ENCODE data around the gene ANKRD13B.

The ANKRD13B gene

GRCh38 chr17:29620271-29620670, 27.3 kb downstream of the ANKRD13B start:
- no peak overlapping the region for H3K4me3 ChIP-seq (ENCODE audit: low read depth, low read length)
- H3K9me3 ChIP-seq (ENCODE audit: control insufficient read depth, insufficient read depth, low read depth, low read length) = no peaks in the 10 kb centered on the region
- no peak overlapping the region for H3K27ac ChIP-seq (ENCODE audit: extremely low read depth, low read depth, low read length)
- peaks cover 12% of the 10 kb centered on the region for H3K4me1 ChIP-seq (ENCODE audit: control insufficient read depth, insufficient read depth, low read length)
- H3K36me3 ChIP-seq (ENCODE audit: control insufficient read depth in 2 of 2, insufficient read depth in 1 of 2, low read length in 2 of 2) = peaks cover 0 to 2% of the 10 kb centered on the region in 2 experiments; a peak in 1 of 3 replicates
- CTCF ChIA-PET = interaction anchor here (0.8 to 2.7 kb wide), 5 partner anchors 40 to 473 kb away, joined by 3 to 9 read pairs (median 6); no protein-coding TSS in a partner anchor
- POLR2A ChIA-PET = interaction anchor here (1.2 to 2.0 kb wide), 2 partner anchors 29 to 141 kb away, joined by 3 to 7 read pairs; no protein-coding TSS in a partner anchor
- TF ChIP-seq SCRT2 (tag by site-specific recombination; IDR thresholded peaks at IDR 0.05) (peak; percentile 97), ZNF175 (tag by site-specific recombination; IDR thresholded peaks at IDR 0.05) (no peak), GLIS2 (tag by site-specific recombination; IDR thresholded peaks at IDR 0.05) (peak; percentile 36; the same call in 1 of the 2 replicates), ZNF624 (tag by site-specific recombination; IDR thresholded peaks at IDR 0.05) (no peak), ZNF548 (tag by site-specific recombination; IDR thresholded peaks at IDR 0.05) (no peak), BCL11A (tag by site-specific recombination; IDR thresholded peaks at IDR 0.05; ENCODE audit: low read depth) (peak; percentile 94), ZNF398 (tag by site-specific recombination; IDR thresholded peaks at IDR 0.05) (no peak), ZNF692 (tag by site-specific recombination; IDR thresholded peaks at IDR 0.05) (0 out of 2 replicates have a peak, but pooled peaks have one; percentile 12), ZEB2 (tag by site-specific recombination; IDR thresholded peaks at IDR 0.05) (peak; percentile 77; the same call in 1 of the 2 replicates), ZNF670 (tag by site-specific recombination; IDR thresholded peaks at IDR 0.05; ENCODE audit: low read depth) (no peak), ZNF785 (tag by site-specific recombination; IDR thresholded peaks at IDR 0.05) (no peak), ZNF121 (tag by site-specific recombination; IDR thresholded peaks at IDR 0.05) (no peak), ZSCAN18 (tag by site-specific recombination; IDR thresholded peaks at IDR 0.05) (no peak), ZBTB1 (tag by site-specific recombination; IDR thresholded peaks at IDR 0.05) (no peak), ZNF514 (tag by site-specific recombination; IDR thresholded peaks at IDR 0.05) (no peak), ZNF184 (tag by site-specific recombination; IDR thresholded peaks at IDR 0.05) (no peak), ZBTB10 (tag by site-specific recombination; IDR thresholded peaks at IDR 0.05) (no peak; the same call in 1 of the 2 replicates), ZBTB8A (tag by site-specific recombination; IDR thresholded peaks at IDR 0.05) (no peak), ZNF146 (tag by site-specific recombination; IDR thresholded peaks at IDR 0.05) (no peak), ZNF704 (tag by site-specific recombination; IDR thresholded peaks at IDR 0.05) (no peak), PATZ1 (tag by site-specific recombination; IDR thresholded peaks at IDR 0.05) (peak; percentile 67), ZNF791 (tag by site-specific recombination; IDR thresholded peaks at IDR 0.05) (no peak), KLF7 (tag by site-specific recombination; IDR thresholded peaks at IDR 0.05; ENCODE audit: borderline replicate concordance) (no peak), ZNF394 (tag by site-specific recombination; IDR thresholded peaks at IDR 0.05; ENCODE audit: borderline replicate concordance) (no peak)
